Activated B cell treated with CpG ODN at 0.5 μM for 24 hours (primary cell): ENCODE results near the gene NGEF. TPM values are rescaled to one million over a fixed set of nuclear protein-coding genes. Genes with fewer than 3 reads are reported as not detected.

Source experiments
- ATAC-seq: fragments of 200-7000 bp; cut with Tn5 transposase; one replicate; pipeline ENCODE4 v1.10.0; 2021; ENCODE audit warnings: low read depth, mild to moderate bottlenecking, moderate library complexity
- CTCF ChIA-PET: fragments of 350-600 bp; sonication (Branson Sonifier 250); formaldehyde crosslinking; loops from one replicate; lab custom pipeline; 2021; ENCODE audit warnings: antibody characterized with exemption; lab: Charles Lee
- POLR2A ChIA-PET: fragments of 350-600 bp; sonication (Branson Sonifier 250); formaldehyde crosslinking; loops from one replicate; lab custom pipeline; 2021; ENCODE audit warnings: antibody characterized with exemption; lab: Charles Lee
- DNase-seq: peaks from one replicate; pipeline ENCODE4 v3.0.0; 2022
- H3K27ac Mint-ChIP-seq: one replicate; pipeline ENCODE4 v1.8.0; 2020; ENCODE audit warnings: mixed read lengths
- H3K27me3 Mint-ChIP-seq: one replicate; pipeline ENCODE4 v1.8.0; 2021; ENCODE audit warnings: mixed read lengths
- H3K36me3 Mint-ChIP-seq: one replicate; pipeline ENCODE4 v1.8.0; 2021; ENCODE audit warnings: low read depth, mixed read lengths
- H3K4me1 Mint-ChIP-seq: one replicate; pipeline ENCODE4 v1.8.0; 2021; ENCODE audit warnings: mixed read lengths
- H3K4me3 Mint-ChIP-seq: one replicate; pipeline ENCODE4 v1.8.0; 2020; ENCODE audit warnings: mild to moderate bottlenecking, mixed read lengths
- H3K9me3 Mint-ChIP-seq: one replicate; pipeline ENCODE4 v1.8.0; 2020; ENCODE audit warnings: mixed read lengths
- intact Hi-C: fragments of 100-400 bp; cut with micrococcal nuclease; formaldehyde crosslinking; loops from one replicate; pipeline ENCODE4 v1.15.1; 2024
- total RNA-seq: library from RNA; stranded (reverse); gene quantifications from 2 replicates; pipeline ENCODE4 v1.2.3, GENCODE V29; 2022
- TF ChIP-seq, protein P1 (sequence below): fragments of 200-600 bp; IDR thresholded peaks from one replicate; pipeline ENCODE4 v1.8.0; 2022; ENCODE audit warnings: antibody characterized with exemption, mild to moderate bottlenecking

Gene NGEF
- total RNA-seq, 1 donor from 2014 or later, result not detected

DNA sequence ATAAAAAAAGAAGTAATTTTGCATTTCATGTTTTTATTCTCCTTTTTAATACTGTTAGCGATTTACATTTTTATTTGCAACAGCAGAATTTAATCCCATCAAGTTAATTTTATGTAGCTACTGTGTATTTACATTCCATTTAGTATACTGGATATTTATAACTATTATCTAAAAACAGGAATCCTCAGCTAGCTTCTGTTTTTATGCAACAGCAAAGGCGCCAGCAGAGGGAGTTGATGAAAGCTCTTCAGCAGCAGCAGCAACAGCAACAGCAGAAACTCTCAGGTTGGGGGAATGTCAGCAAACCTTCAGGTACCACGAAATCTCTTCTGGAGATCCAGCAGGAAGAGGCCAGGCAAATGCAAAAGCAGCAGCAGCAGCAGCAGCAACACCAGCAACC is 169.2 kb downstream of the NGEF start:
- intact Hi-C loops, result no loop called here
- Mint-ChIP-seq H3K4me3 (no peak overlapping the region), H3K4me1 (peaks cover 15% of the 10 kb centered on the region), H3K36me3 (peaks cover 86% of the 10 kb centered on the region), H3K27me3 (no peaks in the 10 kb centered on the region), H3K9me3 (no peaks in the 10 kb centered on the region), H3K27ac (no peak overlapping the region)
- ChIA-PET POLR2A (no interaction called here), CTCF (no interaction called here)
- TF ChIP-seq, protein P1, sequence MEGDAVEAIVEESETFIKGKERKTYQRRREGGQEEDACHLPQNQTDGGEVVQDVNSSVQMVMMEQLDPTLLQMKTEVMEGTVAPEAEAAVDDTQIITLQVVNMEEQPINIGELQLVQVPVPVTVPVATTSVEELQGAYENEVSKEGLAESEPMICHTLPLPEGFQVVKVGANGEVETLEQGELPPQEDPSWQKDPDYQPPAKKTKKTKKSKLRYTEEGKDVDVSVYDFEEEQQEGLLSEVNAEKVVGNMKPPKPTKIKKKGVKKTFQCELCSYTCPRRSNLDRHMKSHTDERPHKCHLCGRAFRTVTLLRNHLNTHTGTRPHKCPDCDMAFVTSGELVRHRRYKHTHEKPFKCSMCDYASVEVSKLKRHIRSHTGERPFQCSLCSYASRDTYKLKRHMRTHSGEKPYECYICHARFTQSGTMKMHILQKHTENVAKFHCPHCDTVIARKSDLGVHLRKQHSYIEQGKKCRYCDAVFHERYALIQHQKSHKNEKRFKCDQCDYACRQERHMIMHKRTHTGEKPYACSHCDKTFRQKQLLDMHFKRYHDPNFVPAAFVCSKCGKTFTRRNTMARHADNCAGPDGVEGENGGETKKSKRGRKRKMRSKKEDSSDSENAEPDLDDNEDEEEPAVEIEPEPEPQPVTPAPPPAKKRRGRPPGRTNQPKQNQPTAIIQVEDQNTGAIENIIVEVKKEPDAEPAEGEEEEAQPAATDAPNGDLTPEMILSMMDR, result no peak
- DNase-seq (no peak), ATAC-seq (no peak)

DNA sequence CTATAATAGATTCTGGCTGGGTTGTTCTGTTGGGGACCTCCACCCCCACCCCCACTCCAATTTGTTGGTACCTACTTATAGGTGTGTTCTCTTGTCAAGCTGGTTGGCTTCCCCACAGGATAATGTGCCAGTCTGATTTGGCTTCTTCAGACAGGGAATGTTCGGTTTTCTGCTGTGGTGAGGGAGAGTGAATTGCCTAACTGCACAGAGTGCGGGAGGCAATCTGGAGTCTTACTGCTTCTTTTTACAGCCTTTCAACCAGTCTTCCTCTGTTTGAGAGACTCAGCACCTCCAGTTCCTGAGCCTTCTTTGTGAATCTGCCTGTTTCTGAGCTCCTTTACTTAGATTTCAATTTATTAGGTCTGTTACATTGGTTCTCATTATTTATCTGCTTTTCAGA is 170.4 kb downstream of the NGEF start:
- ATAC-seq (no peak), DNase-seq (no peak)
- intact Hi-C loops, result no loop called here
- TF ChIP-seq, protein P1, result no peak
- peaks cover 84% of the 10 kb centered on the region for H3K36me3 Mint-ChIP-seq
- POLR2A ChIA-PET, result no interaction called here
- CTCF ChIA-PET, result interaction anchor here (1.5 kb wide), 1 partner anchor 11 kb away, joined by 4 read pairs; no protein-coding TSS in a partner anchor
- no peak overlapping the region for H3K27ac Mint-ChIP-seq
- no peaks in the 10 kb centered on the region for H3K27me3 Mint-ChIP-seq
- H3K4me3 Mint-ChIP-seq, result no peak overlapping the region
- no peaks in the 10 kb centered on the region for H3K9me3 Mint-ChIP-seq
- H3K4me1 Mint-ChIP-seq, result peaks cover 26% of the 10 kb centered on the region

DNA sequence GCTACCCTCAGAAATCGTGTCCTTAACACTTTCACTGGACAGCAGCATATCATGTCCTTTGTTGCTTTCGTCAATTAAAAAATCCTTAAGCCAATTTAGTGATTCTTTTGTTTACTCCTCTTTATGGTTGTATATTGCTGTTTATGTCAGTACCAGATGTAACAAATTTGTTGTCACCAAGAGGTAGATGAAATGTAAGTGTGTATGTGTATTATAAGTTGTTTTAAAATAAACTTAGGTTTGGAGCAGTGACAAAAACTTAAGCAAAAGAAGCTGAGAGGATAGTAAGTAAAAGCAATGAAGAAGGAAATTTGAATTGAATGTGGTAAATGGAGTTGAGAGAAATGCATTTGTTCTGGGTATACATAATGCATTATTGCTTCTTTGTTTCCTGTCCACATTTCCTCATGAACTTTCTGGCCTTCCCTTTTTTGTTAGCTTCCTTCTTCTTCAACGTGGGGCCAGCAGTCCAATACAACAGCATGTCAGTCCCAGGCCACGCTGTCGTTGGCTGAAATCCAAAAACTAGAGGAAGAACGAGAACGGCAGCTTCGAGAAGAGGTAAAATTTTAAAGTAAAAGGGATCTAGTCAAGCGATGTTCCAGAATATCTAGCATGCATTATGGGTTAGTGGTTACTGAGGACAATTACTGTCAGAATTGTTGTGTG is 173.5 kb downstream of the NGEF start:
- peaks cover 32% of the 10 kb centered on the region for H3K4me1 Mint-ChIP-seq
- POLR2A ChIA-PET, result no interaction called here
- ATAC-seq (no peak), DNase-seq (no peak)
- H3K27ac Mint-ChIP-seq, result peak overlapping the region; percentile 88
- H3K36me3 Mint-ChIP-seq, result peaks cover 80% of the 10 kb centered on the region
- H3K4me3 Mint-ChIP-seq, result no peak overlapping the region
- TF ChIP-seq, protein P1, result no peak
- intact Hi-C loops, result loop anchor here (5.0 kb wide), 1 partner anchor 413 kb away; the partner anchor contains the start of gene ATG16L1
- no peaks in the 10 kb centered on the region for H3K27me3 Mint-ChIP-seq
- no peaks in the 10 kb centered on the region for H3K9me3 Mint-ChIP-seq
- CTCF ChIA-PET, result interaction anchor here (0.8 kb wide), 1 partner anchor 215 kb away, joined by 3 read pairs; no protein-coding TSS in a partner anchor

GRCh38 chr2:232838406-232838874 is 174.6 kb downstream of the NGEF start:
- TF ChIP-seq, protein P1, result no peak
- ATAC-seq (peak; percentile 94), DNase-seq (peak; percentile 32)
- Mint-ChIP-seq H3K36me3 (peaks cover 80% of the 10 kb centered on the region), H3K4me1 (peaks cover 32% of the 10 kb centered on the region), H3K27ac (peak overlapping the region; percentile 88), H3K27me3 (no peaks in the 10 kb centered on the region), H3K4me3 (peak overlapping the region; percentile 59), H3K9me3 (no peaks in the 10 kb centered on the region)
- ChIA-PET POLR2A (no interaction called here), CTCF (interaction anchor here (1.0 kb wide), 1 partner anchor 412 kb away, joined by 3 read pairs; no protein-coding TSS in a partner anchor)
- intact Hi-C loops, result loop anchor here (5.0 kb wide), 1 partner anchor 414 kb away; the partner anchor contains the start of gene ATG16L1

DNA sequence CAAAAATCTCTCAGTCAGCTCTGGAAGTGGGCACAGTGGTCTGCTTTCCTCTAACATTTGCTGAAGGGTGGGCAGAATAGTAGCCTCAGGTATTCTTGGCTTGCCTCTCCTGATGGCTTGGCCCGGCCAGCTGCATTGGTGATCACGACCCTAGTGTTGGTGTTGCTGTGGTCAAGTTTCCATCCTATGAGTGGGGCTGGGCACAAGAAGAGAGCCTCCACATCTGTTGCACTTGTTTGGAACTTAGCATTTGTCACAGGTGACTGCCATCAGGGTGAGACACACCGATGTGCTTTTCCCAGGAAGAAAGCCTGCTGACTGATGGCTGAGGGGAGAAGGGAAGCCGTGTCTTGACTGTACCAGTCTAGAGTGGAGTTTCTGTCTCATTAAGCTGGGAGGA is 176.1 kb downstream of the NGEF start:
- Mint-ChIP-seq H3K36me3 (peaks cover 80% of the 10 kb centered on the region), H3K4me1 (peaks cover 32% of the 10 kb centered on the region), H3K27ac (peak overlapping the region; percentile 55), H3K9me3 (no peaks in the 10 kb centered on the region), H3K4me3 (no peak overlapping the region), H3K27me3 (no peaks in the 10 kb centered on the region)
- ATAC-seq, result no peak
- TF ChIP-seq, protein P1, result no peak
- intact Hi-C loops, result loop anchor here (5.0 kb wide), 1 partner anchor 415 kb away; the partner anchor contains the start of gene ATG16L1
- POLR2A ChIA-PET, result interaction anchor here (0.6 kb wide), 1 partner anchor 24 kb away, joined by 9 read pairs; no protein-coding TSS in a partner anchor
- DNase-seq, result no peak
- CTCF ChIA-PET, result no interaction called here
